ENCODE measurements around the gene EPB41L4A. TPM values are rescaled to one million over a fixed set of nuclear protein-coding genes. Genes with fewer than 3 reads are reported as not detected.

The EPB41L4A gene
- total RNA-seq, 1 experiment from 2014 or later: not detected

GRCh38 chr5:112356178-112356956 lies 62.7 kb downstream of the EPB41L4A start:
- no peak for DNase-seq (ENCODE audit: low read depth)

GRCh38 chr5:112355058-112355685 lies 63.9 kb downstream of the EPB41L4A start:
- no peak for DNase-seq (ENCODE audit: low read depth)

DNA sequence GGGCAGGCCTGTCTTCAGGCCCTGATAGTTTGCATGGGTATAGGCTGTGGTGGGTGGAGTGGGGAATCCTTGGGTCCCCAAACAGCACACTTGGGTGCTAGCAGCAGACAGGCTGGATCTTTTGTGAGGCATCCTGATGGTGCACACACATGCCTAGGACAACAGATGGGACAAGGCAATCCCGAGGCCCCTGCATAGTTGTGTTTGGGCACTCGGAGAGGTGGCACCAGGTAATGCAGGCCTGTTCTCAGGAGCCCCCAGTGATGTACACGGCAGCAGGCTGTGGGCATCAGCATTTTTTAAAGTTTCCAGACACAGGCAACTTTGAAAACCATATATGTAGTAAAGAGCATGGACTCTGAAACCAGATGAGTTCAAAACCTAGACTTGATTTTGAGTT lies 65.4 kb downstream of the EPB41L4A start:
- DNase-seq (ENCODE audit: low read depth): no peak

DNA sequence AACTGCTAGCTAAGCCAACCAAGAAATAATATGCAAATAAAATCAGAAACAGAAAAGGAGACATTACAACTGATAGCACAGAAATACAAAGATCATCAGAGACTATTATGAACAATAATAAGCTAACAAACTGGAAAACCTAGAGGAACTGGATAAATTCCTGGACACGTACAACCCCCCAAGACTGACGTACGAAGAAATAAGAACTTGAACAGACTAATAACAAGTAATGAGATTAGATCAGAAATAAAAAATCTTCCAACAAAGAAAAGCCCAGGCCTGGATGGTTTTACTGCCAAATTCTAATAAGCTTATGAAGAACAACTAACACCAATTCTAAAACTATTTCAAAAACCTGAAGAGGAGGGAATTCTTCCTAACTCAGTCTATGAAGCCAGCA lies 67.9 kb downstream of the EPB41L4A start:
- DNase-seq (ENCODE audit: low read depth): no peak

- DNase-seq (ENCODE audit: low read depth): no peak
Observed at GRCh38 chr5:112350626-112351025, 68.5 kb downstream of the EPB41L4A start.

GRCh38 chr5:112349371-112349770 lies 69.7 kb downstream of the EPB41L4A start:
- DNase-seq (ENCODE audit: low read depth): no peak

- no peak for DNase-seq (ENCODE audit: low read depth)
Observed at GRCh38 chr5:112348915-112349314, 70.2 kb downstream of the EPB41L4A start.

- no peak for DNase-seq (ENCODE audit: low read depth)
Observed at GRCh38 chr5:112348387-112348786, 70.7 kb downstream of the EPB41L4A start.

GRCh38 chr5:112346411-112347044 lies 72.5 kb downstream of the EPB41L4A start:
- no peak for DNase-seq (ENCODE audit: low read depth)

GRCh38 chr5:112344540-112344939 lies 74.5 kb downstream of the EPB41L4A start:
- DNase-seq (ENCODE audit: low read depth): no peak

- no peak for DNase-seq (ENCODE audit: low read depth)
Observed at GRCh38 chr5:112342389-112342788, 76.7 kb downstream of the EPB41L4A start.

DNA sequence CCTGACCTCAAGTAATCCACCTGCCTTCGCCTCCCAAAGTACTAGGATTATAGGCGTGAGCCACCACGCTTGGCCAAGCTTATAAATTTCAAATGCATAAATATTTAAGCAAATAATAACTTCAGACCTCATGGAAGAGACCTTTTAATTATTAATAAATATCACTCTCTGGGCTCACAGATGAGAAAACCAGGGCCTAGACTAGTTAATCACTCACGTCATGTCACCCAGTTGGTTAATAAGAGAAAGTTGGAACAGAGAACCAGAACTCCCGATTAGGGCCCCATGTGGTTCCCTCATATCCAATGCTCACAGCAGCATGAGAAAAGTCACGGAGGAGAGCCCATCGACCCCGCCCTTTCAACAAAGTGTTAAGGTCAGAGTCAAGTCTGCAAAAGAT lies 79.3 kb downstream of the EPB41L4A start:
- no peak for DNase-seq (ENCODE audit: low read depth)

DNA sequence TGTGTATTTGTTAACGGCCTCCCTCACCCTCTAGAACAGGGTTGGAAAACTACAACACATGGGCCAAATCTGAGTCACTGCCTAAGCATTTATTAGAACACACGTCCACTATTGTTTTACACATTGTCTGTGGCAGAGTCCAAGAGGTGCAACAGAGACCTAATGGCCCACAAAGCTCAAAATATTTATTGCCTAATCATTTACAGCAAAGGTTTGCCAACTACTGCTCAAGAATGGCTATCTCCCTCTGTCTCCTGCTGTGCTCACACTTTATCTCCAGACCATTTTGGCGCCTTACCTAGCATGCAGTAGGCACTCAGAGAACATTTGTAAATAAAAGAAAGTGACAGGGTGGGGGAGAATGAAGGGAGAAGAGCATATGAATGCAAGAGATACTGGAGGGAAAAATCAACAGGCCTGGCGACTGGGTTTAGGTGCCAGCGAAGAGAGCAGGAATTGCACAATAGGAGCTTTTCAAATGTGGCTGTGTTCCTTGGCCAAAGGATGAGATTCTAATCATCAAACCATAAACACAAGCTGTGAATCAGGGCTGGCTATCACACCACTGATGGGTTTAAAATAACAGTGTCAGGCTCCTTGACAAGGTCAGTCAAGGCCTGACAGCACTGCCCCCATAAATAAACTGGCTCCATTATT lies 80.3 kb downstream of the EPB41L4A start:
- peak; percentile 18 for DNase-seq (ENCODE audit: low read depth)

DNA sequence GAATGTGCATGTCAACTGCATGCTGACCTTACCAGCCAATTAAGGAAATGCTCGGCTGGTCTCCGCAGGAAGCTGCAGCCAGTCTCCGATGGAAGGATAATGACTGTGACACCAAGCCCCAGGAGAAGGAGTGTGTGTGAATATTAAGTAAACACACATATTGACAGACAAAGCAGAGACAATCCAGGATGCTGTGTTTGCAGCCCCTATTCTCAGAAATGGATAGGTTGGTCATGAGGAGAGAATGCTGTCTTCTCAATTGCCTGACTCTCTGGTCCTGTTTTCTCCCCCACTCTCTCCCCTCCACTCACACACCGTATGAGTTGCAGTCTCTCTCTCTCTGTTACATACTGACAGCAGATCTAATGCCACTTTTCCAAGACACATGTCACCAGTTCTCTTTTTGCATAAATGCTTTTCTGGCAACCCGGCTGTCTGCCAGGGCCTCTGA lies 85.7 kb downstream of the EPB41L4A start:
- no peak for DNase-seq (ENCODE audit: low read depth)

GRCh38 chr5:112331892-112332291 lies 87.2 kb downstream of the EPB41L4A start:
- no peak for DNase-seq (ENCODE audit: low read depth)

- DNase-seq (ENCODE audit: low read depth): no peak
Observed at GRCh38 chr5:112329419-112330090, 89.5 kb downstream of the EPB41L4A start.

DNA sequence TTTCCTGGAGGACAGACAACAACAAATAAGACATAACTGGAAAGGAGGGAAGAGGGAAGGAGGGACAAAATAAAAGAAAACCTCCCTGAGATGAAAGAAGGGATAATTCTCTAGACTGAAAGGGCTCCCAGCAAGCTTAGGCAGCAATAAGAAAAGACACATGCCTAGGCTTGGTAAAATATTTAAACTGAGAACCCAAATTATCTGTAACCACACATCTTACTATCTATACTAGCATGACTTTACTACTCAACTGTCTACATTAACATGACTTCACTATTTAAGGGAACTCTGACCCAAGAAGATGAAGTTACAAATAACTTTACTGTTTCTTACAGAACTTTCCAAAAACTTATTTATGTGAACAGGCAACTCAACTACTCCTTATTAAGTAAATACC lies 95.9 kb downstream of the EPB41L4A start:
- no peak for DNase-seq (ENCODE audit: low read depth)

DNA sequence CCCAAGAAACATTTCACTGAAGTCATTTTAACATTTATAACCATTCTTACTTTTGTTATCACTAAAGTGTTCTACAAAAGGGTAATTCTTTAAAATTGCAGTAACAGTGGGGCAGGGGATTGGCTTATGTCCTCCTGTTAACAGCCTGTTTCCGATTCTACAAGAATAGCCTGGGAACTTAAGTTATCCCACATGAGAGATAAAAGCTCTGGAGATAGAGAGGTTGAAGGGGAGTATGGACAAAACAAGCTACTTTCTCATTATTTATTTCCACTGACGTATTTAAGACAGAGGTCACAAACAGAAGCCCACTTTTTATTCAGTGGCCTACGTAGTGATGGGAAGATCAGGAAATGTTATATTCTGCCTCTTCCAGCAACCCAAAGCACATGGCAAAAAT lies 98.7 kb downstream of the EPB41L4A start:
- DNase-seq (ENCODE audit: low read depth): no peak

DNA sequence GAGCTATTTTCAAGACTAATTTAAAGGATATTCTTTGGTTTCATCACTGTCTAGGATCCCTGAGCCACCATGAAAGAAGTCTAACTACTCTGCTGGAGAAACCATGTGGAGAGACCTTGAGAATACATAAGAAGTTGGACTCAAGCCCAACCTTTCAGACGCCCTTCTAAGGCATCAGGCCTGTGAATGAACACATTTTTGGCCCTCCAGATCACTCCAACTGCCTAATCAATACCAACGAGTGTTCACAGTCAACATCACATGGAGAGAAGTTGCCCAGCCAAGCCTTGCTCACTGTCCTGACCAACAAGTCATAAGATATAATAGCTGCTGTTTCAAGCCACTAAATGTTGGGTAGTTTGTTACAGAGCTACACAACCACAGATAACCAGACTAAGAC lies 100.7 kb downstream of the EPB41L4A start:
- DNase-seq (ENCODE audit: low read depth): no peak

- DNase-seq (ENCODE audit: low read depth): no peak
Observed at GRCh38 chr5:112317866-112318265, 101.2 kb downstream of the EPB41L4A start.

GRCh38 chr5:112316731-112317130 lies 102.3 kb downstream of the EPB41L4A start:
- no peak for DNase-seq (ENCODE audit: low read depth)
